Fibroblast of the aortic adventitia (primary cell): Measurements from ENCODE around the gene RELL1. TPM values are rescaled to one million over a fixed set of nuclear protein-coding genes. Genes with fewer than 3 reads are reported as not detected.

ENCODE experiments used
- DNase-seq: peaks from one replicate; pipeline ENCODE4 v3.0.0-alpha.2; 2010; ENCODE audit warnings: low read depth
- H3K4me3 ChIP-seq: 2 replicates; pipeline ENCODE4 v1.5.1; 2011; ENCODE audit warnings: low read depth, mild to moderate bottlenecking, control low read depth, low read length, moderate library complexity
- CTCF ChIP-seq: IDR thresholded peaks from 2 replicates; pipeline ENCODE4 v1.5.1; 2011; ENCODE audit warnings: mild to moderate bottlenecking, low read length, control low read depth, inconsistent platforms; ENCODE audit not compliant: insufficient read depth
- small RNA-seq: library from RNA; depleted of rRNA; stranded (forward); fragments of <200 nt; gene quantifications from one replicate; pipeline ENCODE3, GENCODE V24; 2012
- total RNA-seq: library from RNA; depleted of rRNA; stranded (reverse); fragments of >200 nt; gene quantifications from 2 replicates; pipeline ENCODE4 v1.2.3, GENCODE V29; 2012; ENCODE audit warnings: low replicate concordance

The RELL1 gene
- total RNA-seq, 1 donor: 65.7 TPM

GRCh38 chr4:37562592-37562991, 123.6 kb downstream of the RELL1 start:
- TF ChIP-seq CTCF: no peak
- no peak overlapping the region for H3K4me3 ChIP-seq
- peak; percentile 25 for DNase-seq

- no peak for TF ChIP-seq CTCF
- DNase-seq: peak; percentile 74
- no peak overlapping the region for H3K4me3 ChIP-seq
These were observed 124.4 kb downstream of the RELL1 start for GRCh38 chr4:37561803-37562207.

GRCh38 chr4:37561196-37561802, 124.9 kb downstream of the RELL1 start:
- TF ChIP-seq CTCF: no peak
- no peak for DNase-seq
- H3K4me3 ChIP-seq: no peak overlapping the region

Small RNA genes within 50 kb of the gene (small RNA-seq; reads per million reads assigned to genes)
- not detected for gene RF00019

Other genes starting within 250 kb of the RELL1 start
- gene PGM2, start 140.3 kb upstream of the RELL1 start, total RNA-seq: 19.9 and 21.4 TPM in 2 replicates
- gene TBC1D1, start 204.7 kb upstream of the RELL1 start, total RNA-seq: 59.9 and 78.1 TPM in 2 replicates